Upper lobe of left lung (tissue), 6 donors: ENCODE measurements around the gene UBAP2. TPM values are rescaled to one million over a fixed set of nuclear protein-coding genes. Genes with fewer than 3 reads are reported as not detected.
"Not testable (repeated sequence)": the region's sequence is repeated elsewhere in the genome, so short reads cannot be mapped to it uniquely, and the experiment has no call there.

Experiments used
- ATAC-seq, 2 donors: fragments of 200-7000 bp; cut with Tn5 transposase; one replicate each; pipeline ENCODE4 v1.9.1; 2022; ENCODE audit warnings: mild to moderate bottlenecking in 2 of 2, moderate library complexity in 2 of 2; ENCODE audit not compliant: low FRiP score in 2 of 2
- DNase-seq, 2 donors: peaks; one replicate each; pipeline ENCODE4 v3.0.0-alpha.2; 2019 to 2020
- H3K27ac ChIP-seq, 4 donors: fragments of 200-600 bp; sonication (generic); one replicate each; pipeline ENCODE4 v1.5.1; 2016 to 2019
- H3K27me3 ChIP-seq, 4 donors: fragments of 200-600 bp; sonication (generic); one replicate each; pipeline ENCODE4 v1.5.1; 2017 to 2019
- H3K36me3 ChIP-seq, 4 donors: fragments of 200-600 bp; sonication (generic); one replicate each; pipeline ENCODE4 v1.5.1; 2016 to 2019
- H3K4me1 ChIP-seq, 4 donors: fragments of 200-600 bp; sonication (generic); one replicate each; pipeline ENCODE4 v1.5.1; 2018 to 2019
- H3K4me3 ChIP-seq, 4 donors: fragments of 200-600 bp; sonication (generic); one replicate each; pipeline ENCODE4 v1.5.1; 2017 to 2019; ENCODE audit warnings: mild to moderate bottlenecking in 2 of 4, moderate library complexity in 1 of 4
- H3K9me3 ChIP-seq, 4 donors: fragments of 200-600 bp; sonication (generic); one replicate each; pipeline ENCODE4 v1.5.1; 2018 to 2019
- CTCF ChIP-seq, 6 experiments: fragments of 450-650 bp in 4 of 6; fragments of 200-600 bp in 2 of 6; sonication (generic) in 2 of 6; IDR thresholded peaks; one replicate each; pipeline ENCODE4 v1.5.1; 2016 to 2019; ENCODE audit warnings: antibody characterized with exemption in 6 of 6
- EP300 ChIP-seq, 4 donors: sonication (generic); formaldehyde crosslinking; IDR thresholded peaks; one replicate each; pipeline ENCODE4 v1.5.1; 2017; ENCODE audit warnings: antibody characterized with exemption in 4 of 4, control low read depth in 2 of 4
- POLR2A ChIP-seq, 4 donors: fragments of 450-650 bp; IDR thresholded peaks; one replicate each; pipeline ENCODE4 v1.5.1; 2016 to 2017; ENCODE audit warnings: antibody characterized with exemption in 4 of 4, mild to moderate bottlenecking in 2 of 4
- POLR2AphosphoS5 ChIP-seq, 2 donors: sonication (generic); formaldehyde crosslinking; IDR thresholded peaks; one replicate each; pipeline ENCODE4 v1.5.1; 2017; ENCODE audit warnings: antibody characterized with exemption in 2 of 2
- WGBS, 2 donors: methylation state at CpG; one replicate each; pipeline ENCODE4 v1.1.5; 2017 to 2018; 5-methylcytosine and 5-hydroxymethylcytosine counted together
- total RNA-seq, 6 donors: library from RNA; depleted of rRNA in 4 of 6; stranded (reverse); fragments of >200 nt in 4 of 6; gene quantifications; one replicate each; pipeline versions ENCODE4 v1.1.0 to v1.2.1, GENCODE V29; 2016 to 2021
- donor health status: DM: no; HTN: no; CAD: no; lungs with moderate emphysema.
- donor health status: DM: no; HTN: yes; CAD: no; lungs with severe emphysema.

The UBAP2 gene
- total RNA-seq, 6 donors from 2014 or later = 22.3 to 48.2 (median 35.3) TPM

DNA sequence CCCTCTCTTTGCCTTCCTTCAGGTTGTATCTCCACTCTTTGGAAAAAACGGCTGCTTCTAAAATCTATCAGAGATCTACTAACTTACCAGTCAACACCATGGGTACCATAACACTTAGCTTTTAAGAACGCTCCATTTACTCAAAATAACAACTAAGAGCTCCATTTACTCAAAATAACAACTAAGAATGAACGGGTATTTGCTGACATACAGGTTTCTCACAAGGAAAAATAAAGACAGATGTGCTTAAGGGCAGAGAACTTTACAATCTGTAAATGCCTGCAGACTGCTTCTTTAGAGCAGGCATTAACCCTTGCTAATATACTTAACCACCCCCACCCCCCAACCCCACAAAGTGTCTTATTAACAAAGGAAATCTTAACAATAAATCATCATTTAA is 2.8 kb downstream of the UBAP2 start:
- no peak for TF ChIP-seq POLR2AphosphoS5 (IDR thresholded peaks at IDR 0.05)
- no peak for TF ChIP-seq EP300 (IDR thresholded peaks at IDR 0.05)
- TF ChIP-seq CTCF (IDR thresholded peaks at IDR 0.05) = no peak
- TF ChIP-seq POLR2A (IDR thresholded peaks at IDR 0.05) = no peak
- no peak overlapping the region for H3K27ac ChIP-seq
- peaks cover 21 to 33% (median 23%) of the 10 kb centered on the region in 4 donors for H3K4me1 ChIP-seq
- H3K4me3 ChIP-seq = no peak overlapping the region
- 73 to 79% methylated on average over 3 of the region's 3 CpGs for WGBS, 2 donors
- peaks cover 0 to 4% (median 0%) of the 10 kb centered on the region in 4 donors for H3K36me3 ChIP-seq
- H3K27me3 ChIP-seq = no peaks in the 10 kb centered on the region
- no peaks in the 10 kb centered on the region for H3K9me3 ChIP-seq
- no peak for ATAC-seq
- DNase-seq = no peak

DNA sequence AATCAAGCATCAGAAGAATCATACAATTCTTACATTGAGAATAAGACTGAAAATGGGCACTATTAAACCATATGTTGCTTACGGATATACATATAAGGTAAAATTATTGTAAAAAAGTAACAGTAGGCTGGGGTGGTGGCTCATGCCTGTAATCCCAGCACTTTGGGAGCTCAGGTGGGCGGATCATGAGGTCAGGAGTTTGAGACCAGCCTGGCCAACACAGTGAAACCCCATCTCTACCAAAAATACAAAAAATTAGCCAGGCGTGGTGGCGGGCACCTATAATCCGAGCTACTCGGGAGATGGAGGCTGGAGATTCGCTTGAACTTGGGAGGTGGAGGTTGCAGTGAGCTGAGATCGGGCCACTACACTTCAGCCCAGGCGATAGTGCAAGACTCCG is 6.6 kb downstream of the UBAP2 start:
- not testable (repeated sequence) for ATAC-seq, H3K27me3 ChIP-seq, H3K9me3 ChIP-seq, DNase-seq, H3K36me3 ChIP-seq, H3K4me3 ChIP-seq, H3K27ac ChIP-seq
- 87 to 95% methylated on average over 10 of the region's 10 CpGs for WGBS, 2 donors
- H3K4me1 ChIP-seq = peaks cover 5 to 10% (median 7%) of the 10 kb centered on the region in 4 donors

- not testable (repeated sequence) for H3K36me3 ChIP-seq, H3K27ac ChIP-seq, H3K27me3 ChIP-seq, ATAC-seq, H3K4me3 ChIP-seq, H3K4me1 ChIP-seq, H3K9me3 ChIP-seq
- DNase-seq = peak in 1 of 2 donors; percentile 70
- WGBS, 2 donors = 80 to 97% methylated on average over 1 to 30 of the region's 37 CpGs
Measured at GRCh38 chr9:34038851-34039250, 9.8 kb downstream of the UBAP2 start.

GRCh38 chr9:34037626-34038025 is 11.1 kb downstream of the UBAP2 start:
- Histone ChIP-seq H3K27ac (no peak overlapping the region), H3K4me3 (no peak overlapping the region), H3K9me3 (no peaks in the 10 kb centered on the region), H3K36me3 (no peaks in the 10 kb centered on the region), H3K27me3 (no peaks in the 10 kb centered on the region), H3K4me1 (no peaks in the 10 kb centered on the region)
- TF ChIP-seq POLR2AphosphoS5 (IDR thresholded peaks at IDR 0.05) (no peak), POLR2A (IDR thresholded peaks at IDR 0.05) (no peak), CTCF (IDR thresholded peaks at IDR 0.05) (no peak), EP300 (IDR thresholded peaks at IDR 0.05) (no peak)
- ATAC-seq (no peak), DNase-seq (no peak)
- WGBS, 2 donors = 54 to 73% methylated on average over 2 of the region's 2 CpGs

DNA sequence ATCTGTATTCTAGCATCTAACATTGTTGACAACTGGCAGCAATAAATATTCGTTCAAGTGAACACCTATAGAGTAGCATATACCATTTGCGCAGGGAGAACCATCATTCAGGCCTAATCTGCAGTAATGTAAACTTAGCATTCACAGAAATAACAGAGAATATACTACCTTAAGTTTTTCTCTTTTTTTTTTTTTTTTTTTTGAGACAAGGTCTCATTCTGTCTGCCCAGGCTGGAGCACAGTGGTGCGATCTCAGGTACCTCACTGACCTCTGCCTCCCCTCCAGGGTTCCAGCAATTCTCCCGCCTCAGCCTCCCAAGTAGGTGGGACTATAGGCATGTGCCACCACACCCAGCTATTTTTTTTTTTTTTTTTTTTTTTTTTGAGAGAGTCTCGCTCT is 12.1 kb downstream of the UBAP2 start:
- 94 to 95% methylated on average over 4 to 5 of the region's 5 CpGs for WGBS, 2 donors

More for the DNA sequence above, 12.1 kb downstream of the UBAP2 start:
- TF ChIP-seq POLR2AphosphoS5 (IDR thresholded peaks at IDR 0.05) = no peak
- no peak for TF ChIP-seq POLR2A (IDR thresholded peaks at IDR 0.05)
- no peak for TF ChIP-seq EP300 (IDR thresholded peaks at IDR 0.05)
- TF ChIP-seq CTCF (IDR thresholded peaks at IDR 0.05) = no peak
- Histone ChIP-seq H3K27ac (no peak overlapping the region), H3K9me3 (no peaks in the 10 kb centered on the region), H3K36me3 (no peaks in the 10 kb centered on the region), H3K4me3 (no peak overlapping the region), H3K4me1 (no peaks in the 10 kb centered on the region), H3K27me3 (no peaks in the 10 kb centered on the region)
- ATAC-seq = no peak
- DNase-seq = no peak
